NT2/D1 (cell line): Measurements from ENCODE around the gene LIPF.

ENCODE experiments used
- YY1 ChIP-seq: IDR thresholded peaks from 2 replicates; pipeline ENCODE4 v1.6.1; 2011; ENCODE audit not compliant: insufficient read length, insufficient read depth
- ZNF274 ChIP-seq: IDR thresholded peaks from 2 replicates; pipeline ENCODE4 v1.6.1; 2011; ENCODE audit warnings: mild to moderate bottlenecking, low read depth, low read length

DNA sequence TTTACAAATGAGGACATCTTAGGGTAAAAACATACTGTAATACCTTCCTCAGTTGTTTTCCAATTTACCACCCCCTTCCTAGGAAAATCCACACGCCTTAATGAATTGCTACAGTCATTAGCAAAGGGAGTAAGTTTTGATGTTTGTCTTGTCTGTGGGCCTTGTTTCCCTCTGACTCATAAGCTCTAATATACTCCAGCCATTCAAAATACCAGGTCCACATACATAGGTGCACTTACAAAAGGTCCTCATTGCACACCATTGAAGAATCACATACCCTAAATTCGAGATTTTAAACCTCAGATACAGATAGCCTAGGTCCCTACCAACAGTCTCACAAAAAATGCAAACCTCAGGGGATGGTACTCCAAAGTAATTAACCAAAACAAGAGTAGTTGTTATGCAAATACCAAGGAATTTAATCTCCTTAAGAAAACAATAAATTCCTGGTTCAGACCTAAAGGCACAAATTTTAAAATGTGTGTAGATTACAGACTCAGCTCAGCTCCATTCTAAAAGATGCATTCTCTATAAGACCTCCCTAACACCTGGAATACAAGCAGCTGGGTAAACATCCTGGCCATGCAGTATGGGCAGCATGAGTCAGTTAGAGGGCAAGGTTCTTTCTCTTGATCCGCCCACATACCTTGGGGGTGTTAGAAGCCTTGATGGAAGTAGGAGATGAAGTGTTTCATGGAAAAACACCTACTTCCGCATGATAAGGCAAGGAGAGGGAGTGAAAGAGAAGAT is 38.8 kb downstream of the LIPF start:
- TF ChIP-seq YY1 (no peak), ZNF274 (no peak)
